Stimulated activated CD4-positive, alpha-beta T cell treated with anti-CD3 and anti-CD28 coated beads, Interleukin-2, amount 100 ng/mL, for 24 hours (primary cell): ENCODE results near the gene PLEKHS1.
"Not testable (repeated sequence)": the region's sequence is repeated elsewhere in the genome, so short reads cannot be mapped to it uniquely, and the experiment has no call there.

ENCODE experiments used
- DNase-seq, 2 donors: peaks; one replicate each; pipeline ENCODE4 v3.0.0-alpha.2; 2020

PLEKHS1 gene

GRCh38 chr10:113742466-113742865, 9.0 kb upstream of the PLEKHS1 start:
- no peak for DNase-seq

GRCh38 chr10:113743594-113743993, 7.9 kb upstream of the PLEKHS1 start:
- DNase-seq, result no peak

DNA sequence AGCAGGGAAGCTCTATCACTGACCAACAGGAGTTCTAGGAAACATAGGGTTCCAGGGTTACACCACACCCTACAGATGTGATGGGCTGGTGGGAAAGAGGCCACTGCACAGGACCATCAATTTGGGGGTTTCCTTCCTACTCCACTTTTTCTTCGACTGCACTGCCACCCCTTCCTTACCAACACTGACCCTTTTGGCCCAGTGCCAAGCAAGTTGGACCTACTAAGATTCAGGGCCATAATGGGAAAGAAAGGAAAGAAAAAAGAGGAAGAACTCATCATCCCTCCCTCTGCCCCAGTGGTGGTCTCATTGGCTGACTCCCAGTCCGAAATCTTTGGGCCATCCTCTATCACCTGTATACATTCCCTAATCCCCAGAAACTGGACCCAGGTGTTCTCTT, 6.1 kb upstream of the PLEKHS1 start:
- DNase-seq, result no peak

- no peak for DNase-seq
Observed at GRCh38 chr10:113746217-113746957, 5.1 kb upstream of the PLEKHS1 start.

GRCh38 chr10:113752553-113752952, 1.1 kb downstream of the PLEKHS1 start:
- no peak for DNase-seq

DNA sequence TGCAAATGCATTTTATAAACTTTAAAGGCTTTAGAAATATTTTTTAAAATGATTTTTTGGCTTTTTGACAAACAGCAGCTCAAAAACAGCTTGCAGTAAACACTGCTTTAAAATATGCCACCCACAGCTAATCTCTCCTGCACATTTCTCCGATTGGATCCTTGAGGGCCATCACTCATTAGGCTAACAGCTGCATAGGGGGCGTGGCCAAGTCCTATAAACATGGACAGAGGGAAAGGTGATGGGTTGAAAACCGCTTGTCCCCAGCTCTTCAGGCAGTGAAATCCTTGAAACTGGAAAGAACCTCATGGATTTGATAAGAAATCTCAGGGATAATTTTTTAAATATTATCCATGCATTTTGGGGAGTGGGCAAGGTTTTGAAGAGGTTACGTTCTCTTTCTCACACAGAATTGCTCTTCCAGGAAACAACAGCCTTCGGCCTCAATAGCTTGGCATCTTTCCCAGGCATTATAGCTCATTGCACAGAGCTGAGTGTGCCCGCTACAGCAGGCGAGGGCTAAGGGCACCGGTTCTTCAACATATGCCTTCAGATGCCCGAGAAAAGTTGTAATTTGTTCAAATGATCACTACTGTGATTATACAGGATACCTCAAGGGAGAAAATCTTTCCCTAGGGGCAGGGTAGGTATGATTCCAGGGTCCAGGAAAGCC, 1.7 kb downstream of the PLEKHS1 start:
- DNase-seq, result no peak

GRCh38 chr10:113754125-113754524, 2.6 kb downstream of the PLEKHS1 start:
- no peak for DNase-seq

DNA sequence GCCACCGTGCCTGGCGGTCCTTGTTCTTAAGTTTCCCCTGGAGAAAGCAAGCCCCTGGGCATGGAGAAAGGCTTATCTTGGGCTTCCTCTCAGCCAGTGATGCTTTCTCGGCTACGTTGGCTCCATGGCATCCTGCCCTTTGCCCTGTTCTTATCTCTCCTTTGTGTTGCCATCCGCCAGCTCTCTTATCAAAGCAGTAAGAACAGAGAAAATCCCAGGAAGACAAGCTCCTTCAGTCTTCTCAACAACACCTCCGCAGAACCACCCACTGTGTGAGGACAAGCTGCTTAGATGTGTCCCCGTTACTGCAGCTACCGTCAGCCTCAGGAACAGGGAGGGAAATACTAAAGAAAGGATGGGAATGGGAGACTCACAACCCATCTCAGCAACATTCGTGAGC, 3.3 kb downstream of the PLEKHS1 start:
- no peak for DNase-seq

GRCh38 chr10:113756940-113757543, 5.6 kb downstream of the PLEKHS1 start:
- no peak for DNase-seq

DNA sequence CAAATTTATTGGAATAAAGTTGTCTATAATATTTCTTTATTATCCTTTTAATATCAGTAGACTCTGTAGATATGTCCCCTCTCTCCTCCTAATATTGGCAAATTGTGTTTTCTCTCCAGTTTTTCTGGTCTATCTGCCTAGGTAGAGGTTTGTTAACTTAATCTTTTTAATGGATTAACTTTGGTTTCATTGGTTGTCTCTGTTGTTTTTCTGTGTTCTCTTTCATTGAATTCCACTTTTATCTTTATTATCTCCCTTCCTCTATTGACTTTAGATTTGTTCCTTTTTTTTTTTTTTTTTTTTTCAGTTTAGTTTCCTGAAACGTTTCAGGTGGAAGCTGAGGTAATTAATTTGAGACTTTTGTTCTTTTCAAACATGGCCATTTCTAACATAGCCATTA, 10.6 kb downstream of the PLEKHS1 start:
- no peak for DNase-seq

DNA sequence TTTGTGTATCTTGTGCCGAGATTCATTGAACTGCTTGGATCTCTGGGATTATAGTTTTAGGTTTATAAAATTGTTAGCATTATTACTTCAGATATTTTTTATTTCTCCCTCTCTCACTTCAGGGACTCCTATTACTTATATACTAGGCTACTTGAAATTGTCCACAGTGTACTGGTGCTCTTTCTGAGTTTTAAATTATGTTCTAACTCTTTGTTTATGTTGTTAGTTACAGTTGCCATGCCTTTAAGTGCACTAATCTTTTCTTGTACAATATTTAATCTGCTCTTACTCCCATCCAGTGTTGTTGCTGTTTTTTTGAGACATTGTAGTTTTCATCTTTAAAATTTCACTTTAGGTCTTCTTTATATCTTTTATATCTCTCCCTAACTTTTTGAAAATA, 13.1 kb downstream of the PLEKHS1 start:
- no peak for DNase-seq

DNA sequence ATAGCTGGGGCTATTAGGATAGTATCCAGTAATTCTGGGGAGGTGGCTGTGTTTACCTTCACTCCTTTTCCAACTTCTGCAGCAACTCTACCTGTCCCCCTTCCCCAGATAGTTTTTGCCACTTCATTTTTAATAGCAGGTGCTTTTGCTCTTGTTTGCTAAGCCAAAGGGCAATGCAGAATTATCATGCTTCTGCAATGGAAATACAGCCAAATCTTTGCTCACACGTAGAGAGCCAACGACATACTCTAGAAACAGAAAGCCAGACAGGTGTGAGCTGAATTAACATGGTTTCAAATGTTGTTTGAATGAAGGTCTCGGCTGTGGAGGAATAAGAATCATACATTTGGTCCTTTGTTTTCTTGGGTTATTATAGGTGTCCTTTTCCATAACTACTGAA, 14.4 kb downstream of the PLEKHS1 start:
- no peak for DNase-seq

DNA sequence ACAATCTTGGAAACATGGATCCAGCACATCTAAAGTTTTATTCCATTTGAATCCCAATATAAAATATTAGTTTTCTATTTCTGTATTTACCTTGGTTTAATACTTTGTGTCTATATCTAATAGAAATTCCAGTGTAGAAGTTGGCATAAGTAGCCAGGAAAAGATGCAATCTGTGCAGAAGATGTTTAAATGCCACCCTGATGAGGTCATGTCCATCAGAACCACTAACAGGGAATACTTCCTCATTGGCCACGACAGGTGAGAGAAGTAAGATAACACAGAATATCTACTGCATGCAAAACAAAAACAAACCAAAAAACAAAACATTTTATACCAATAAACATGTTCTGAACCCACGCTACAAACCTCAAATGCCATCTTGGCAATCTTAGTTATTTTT, 15.7 kb downstream of the PLEKHS1 start:
- no peak for DNase-seq

DNA sequence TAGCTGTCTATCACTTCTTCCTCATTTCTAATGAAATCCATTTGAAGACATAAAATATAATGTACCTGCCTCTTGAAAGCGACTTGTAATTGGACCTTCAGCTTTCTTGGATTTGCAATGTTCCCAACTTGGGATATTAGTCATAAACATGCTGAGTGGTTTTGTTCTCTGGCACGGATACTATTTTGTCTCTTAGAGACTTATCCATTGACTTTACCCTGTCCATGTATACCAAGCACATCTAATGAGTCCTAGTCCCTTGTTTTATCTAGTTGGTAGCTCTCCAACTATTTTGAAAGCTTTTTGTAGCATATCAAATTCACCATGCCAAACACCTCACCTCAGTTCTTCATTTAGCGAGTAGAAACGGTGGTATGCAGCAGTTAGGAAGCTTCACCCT, 18.9 kb downstream of the PLEKHS1 start:
- DNase-seq, result no peak

DNA sequence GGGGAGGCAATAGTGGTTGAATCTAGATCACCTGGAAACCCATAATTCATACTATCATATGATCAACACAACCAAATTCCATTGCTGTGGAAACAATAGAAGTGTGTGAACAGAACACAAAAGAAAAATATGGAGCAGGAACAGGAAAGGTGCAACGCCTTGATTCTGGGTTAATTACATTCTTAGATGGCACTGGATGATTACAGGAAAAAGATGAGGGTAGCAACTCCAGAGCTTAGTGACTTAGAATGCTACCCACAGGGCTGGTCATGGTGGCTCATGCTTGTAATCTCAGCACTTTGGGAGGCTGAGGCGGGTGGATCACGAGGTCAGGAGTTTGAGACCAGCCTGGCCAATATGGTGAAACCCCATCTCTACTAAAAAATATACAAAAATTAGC, 19.6 kb downstream of the PLEKHS1 start:
- DNase-seq, result not testable (repeated sequence)

GRCh38 chr10:113775686-113776294, 24.3 kb downstream of the PLEKHS1 start:
- no peak for DNase-seq

DNA sequence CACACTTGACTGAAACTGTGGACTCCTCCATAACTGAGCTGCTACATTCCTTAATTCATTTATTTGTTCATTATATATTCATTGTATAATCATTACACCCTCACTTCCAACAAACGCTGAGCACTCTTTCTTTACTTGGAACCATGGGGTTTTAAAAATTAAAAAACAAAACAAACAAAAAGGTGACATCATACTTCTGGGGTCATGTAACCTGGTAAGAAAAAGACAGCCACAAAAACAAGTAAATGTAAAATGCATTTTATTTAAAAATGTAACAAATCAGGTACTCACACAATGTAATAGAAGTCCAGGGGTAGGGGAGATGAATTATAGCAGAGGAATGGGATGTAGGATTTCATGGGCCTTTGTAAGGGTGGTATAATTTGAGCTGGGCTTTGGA, 25.1 kb downstream of the PLEKHS1 start:
- no peak for DNase-seq

- peak in 1 of 2 donors; percentile 2 for DNase-seq
Observed at GRCh38 chr10:113780681-113781250, 29.3 kb downstream of the PLEKHS1 start.

DNA sequence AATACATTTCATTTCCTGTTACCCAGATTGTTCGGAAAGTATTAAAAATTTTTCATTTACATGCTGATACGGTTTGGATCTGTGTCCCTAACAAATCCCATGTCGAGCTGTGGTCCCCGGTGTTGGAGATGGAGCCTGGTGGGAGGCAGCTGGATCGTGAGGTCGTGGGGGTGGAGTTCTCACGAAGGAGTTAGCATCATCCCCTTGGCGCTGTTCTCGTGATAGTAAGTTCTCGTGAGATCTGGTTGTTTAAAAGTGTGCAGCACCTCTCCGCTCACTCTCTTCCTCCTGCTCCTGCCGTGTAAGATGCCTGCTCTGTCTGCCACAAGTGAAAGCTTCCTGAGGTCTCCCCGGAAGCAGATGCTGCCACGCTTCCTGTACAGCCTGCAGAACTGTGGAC, 30.9 kb downstream of the PLEKHS1 start:
- DNase-seq, result no peak

GRCh38 chr10:113782986-113783704, 31.7 kb downstream of the PLEKHS1 start:
- DNase-seq, result no peak

GRCh38 chr10:113788604-113789083, 37.2 kb downstream of the PLEKHS1 start:
- no peak for DNase-seq

GRCh38 chr10:113791691-113792090, 40.2 kb downstream of the PLEKHS1 start:
- DNase-seq, result no peak

DNA sequence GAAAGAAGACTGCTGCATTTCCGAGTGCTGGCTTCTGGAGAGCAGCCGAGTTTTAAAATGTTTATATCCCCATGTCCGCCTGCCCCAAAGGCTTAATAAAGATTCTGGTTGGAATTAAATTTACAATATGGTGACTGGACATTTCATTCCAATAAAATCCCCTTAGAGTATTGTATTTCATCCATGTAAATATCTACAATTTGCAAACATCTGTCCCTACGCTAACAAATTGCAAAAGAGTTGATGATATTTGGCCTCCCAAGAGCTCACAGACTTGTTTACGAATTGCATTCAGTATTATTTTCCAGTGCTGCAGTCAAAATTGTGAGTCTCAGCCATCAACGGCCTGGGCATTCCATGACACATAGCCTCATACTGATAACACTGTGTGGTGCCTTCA, 50.1 kb downstream of the PLEKHS1 start:
- DNase-seq, result no peak
